Adipocyte (in vitro differentiated cells): ENCODE data around the gene ERICH3.

Experiments used
- DNase-seq: peaks from one replicate; pipeline ENCODE4 v3.0.0-alpha.2; 2015; ENCODE audit warnings: low read depth
- H3K27me3 ChIP-seq: replicated peaks from 2 replicates; pipeline ENCODE4 v1.7.0; 2013; ENCODE audit warnings: mild to moderate bottlenecking, low read length, moderate library complexity; ENCODE audit not compliant: control insufficient read depth, insufficient read depth
- H3K36me3 ChIP-seq: 2 replicates; pipeline ENCODE4 v1.7.0; 2013; ENCODE audit warnings: low read length, mild to moderate bottlenecking, moderate library complexity; ENCODE audit not compliant: control insufficient read depth, insufficient read depth, severe bottlenecking
- H3K4me1 ChIP-seq: 2 replicates; pipeline ENCODE4 v1.7.0; 2013; ENCODE audit warnings: mild to moderate bottlenecking, low read length, moderate library complexity; ENCODE audit not compliant: control insufficient read depth, insufficient read depth
- H3K4me3 ChIP-seq: 2 replicates; pipeline ENCODE4 v1.7.0; 2013; ENCODE audit warnings: mild to moderate bottlenecking, low read length, moderate library complexity
- H3K9ac ChIP-seq: 2 replicates; pipeline ENCODE4 v1.7.0; 2013; ENCODE audit warnings: mild to moderate bottlenecking, low read length, moderate library complexity
- H3K9me3 ChIP-seq: 2 replicates; pipeline ENCODE4 v1.7.0; 2013; ENCODE audit warnings: mild to moderate bottlenecking, low read length, moderate library complexity; ENCODE audit not compliant: control insufficient read depth

Gene ERICH3

DNA sequence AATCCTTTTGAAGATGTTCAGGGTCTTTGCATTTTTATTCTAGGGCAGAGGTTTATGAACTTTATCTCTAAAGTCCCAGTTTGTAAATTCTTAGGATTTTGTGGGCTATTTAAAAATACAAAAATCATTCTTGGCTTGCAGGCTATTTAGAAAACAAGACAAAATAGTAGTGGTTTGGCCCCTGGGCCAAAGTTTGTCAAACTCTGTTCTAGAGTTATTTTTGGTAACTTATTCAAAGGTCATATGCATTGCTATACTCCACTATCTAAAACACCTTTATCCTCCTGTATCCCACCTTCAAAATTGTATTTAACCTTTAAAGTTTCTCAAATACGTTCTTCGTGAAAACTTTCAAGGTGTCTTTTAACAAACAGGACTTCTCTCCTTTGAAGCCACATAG is 85.7 kb downstream of the ERICH3 start:
- Histone ChIP-seq H3K9me3 (no peaks in the 10 kb centered on the region), H3K4me1 (no peaks in the 10 kb centered on the region), H3K9ac (no peak overlapping the region), H3K36me3 (no peaks in the 10 kb centered on the region), H3K27me3 (no peaks in the 10 kb centered on the region), H3K4me3 (no peak overlapping the region)
- no peak for DNase-seq

DNA sequence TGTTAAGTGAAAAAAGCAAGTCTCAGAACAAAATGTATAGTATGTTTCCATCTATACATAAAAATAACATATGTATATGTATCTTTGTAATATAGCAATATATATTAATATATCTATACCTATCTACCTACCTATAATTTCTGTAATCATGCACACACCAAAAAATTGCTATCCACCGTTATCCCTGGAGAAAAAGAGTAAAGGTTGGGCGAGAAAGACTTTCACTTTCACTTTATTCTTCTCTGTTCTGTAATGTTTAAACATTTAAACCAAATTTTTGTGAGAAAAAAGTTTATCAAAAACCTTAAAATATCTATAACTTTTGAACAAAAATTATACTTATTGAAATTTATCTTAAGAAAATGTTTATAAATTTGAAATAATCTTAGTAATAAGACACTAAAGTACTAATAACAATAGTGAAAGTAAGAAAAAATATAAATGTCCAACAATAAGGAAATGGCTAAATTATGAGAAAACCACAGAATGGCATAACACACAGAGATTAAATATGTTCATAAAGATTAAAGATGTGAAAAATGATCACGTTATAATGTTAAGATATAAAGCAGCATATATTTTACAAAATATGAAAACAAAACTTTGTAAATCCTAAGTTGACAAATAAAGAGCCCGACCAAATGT is 87.2 kb downstream of the ERICH3 start:
- Histone ChIP-seq H3K27me3 (no peaks in the 10 kb centered on the region), H3K4me1 (no peaks in the 10 kb centered on the region), H3K4me3 (peak overlapping the region; percentile 33), H3K9me3 (no peaks in the 10 kb centered on the region), H3K9ac (no peak overlapping the region), H3K36me3 (no peaks in the 10 kb centered on the region)
- peak; percentile 3 for DNase-seq

DNA sequence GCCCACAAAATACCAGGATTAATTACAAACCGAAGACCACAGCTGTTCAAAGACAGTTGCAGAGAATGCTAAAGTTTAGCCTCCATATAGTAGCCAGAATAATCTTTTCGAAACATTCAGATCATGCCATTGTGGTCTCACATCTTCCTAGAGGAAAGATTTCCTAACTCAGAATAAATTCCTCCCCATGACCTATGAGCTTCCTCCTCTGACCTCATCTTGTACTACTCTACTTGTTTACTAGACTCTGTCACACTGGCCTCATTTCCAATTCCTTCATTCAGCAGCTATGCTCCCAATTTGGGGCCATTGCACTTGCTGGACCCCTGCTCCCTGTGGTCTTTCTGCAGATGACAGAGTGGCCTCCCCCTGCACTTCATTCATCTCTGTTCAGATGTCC is 89.4 kb downstream of the ERICH3 start:
- no peaks in the 10 kb centered on the region for H3K4me1 ChIP-seq
- H3K36me3 ChIP-seq: no peaks in the 10 kb centered on the region
- no peaks in the 10 kb centered on the region for H3K27me3 ChIP-seq
- H3K9me3 ChIP-seq: no peaks in the 10 kb centered on the region
- no peak overlapping the region for H3K4me3 ChIP-seq
- DNase-seq: peak; percentile 18
- no peak overlapping the region for H3K9ac ChIP-seq

DNA sequence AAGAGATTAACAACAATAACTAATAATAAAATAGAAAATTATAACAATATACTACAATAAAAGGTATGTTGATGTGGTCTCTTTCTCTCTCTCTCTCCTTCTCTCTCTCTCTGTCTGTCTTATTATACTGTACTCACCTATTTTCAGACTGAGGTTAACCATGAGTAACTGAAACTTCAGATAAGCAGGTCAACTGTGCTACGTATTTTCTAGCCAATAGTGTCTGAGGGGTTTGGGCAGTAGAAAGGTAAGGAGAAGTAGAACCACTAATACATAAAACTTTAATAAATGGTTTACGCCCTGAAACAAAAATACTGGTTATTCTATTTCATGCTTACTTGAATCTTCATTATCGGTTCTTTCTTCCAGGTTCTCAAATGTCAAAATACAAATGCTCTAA is 90.2 kb downstream of the ERICH3 start:
- H3K9me3 ChIP-seq: no peaks in the 10 kb centered on the region
- no peak for DNase-seq
- no peaks in the 10 kb centered on the region for H3K27me3 ChIP-seq
- no peak overlapping the region for H3K9ac ChIP-seq
- H3K36me3 ChIP-seq: no peaks in the 10 kb centered on the region
- H3K4me3 ChIP-seq: no peak overlapping the region
- no peaks in the 10 kb centered on the region for H3K4me1 ChIP-seq

DNA sequence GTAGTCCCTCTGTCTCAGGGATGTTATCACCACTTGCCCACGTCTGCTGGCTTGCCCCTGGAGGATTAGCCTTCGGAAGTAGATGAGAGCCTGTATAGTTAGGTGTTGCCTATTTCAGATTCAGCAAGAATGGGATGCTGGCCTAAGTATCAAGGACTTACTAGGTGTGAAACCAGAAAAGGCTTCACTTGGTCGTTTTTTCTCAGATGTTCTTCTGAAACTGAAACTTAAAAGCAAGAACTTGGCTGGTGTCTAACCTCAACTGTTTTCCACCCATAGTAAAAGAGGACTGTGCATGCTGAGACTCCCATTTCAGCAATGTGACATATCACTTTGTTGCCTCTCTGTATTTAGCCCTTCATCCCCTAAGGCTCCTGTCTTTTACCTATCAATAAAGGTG is 94.2 kb downstream of the ERICH3 start:
- Histone ChIP-seq H3K27me3 (no peaks in the 10 kb centered on the region), H3K9me3 (no peaks in the 10 kb centered on the region), H3K9ac (no peak overlapping the region), H3K4me3 (no peak overlapping the region), H3K36me3 (no peaks in the 10 kb centered on the region), H3K4me1 (no peaks in the 10 kb centered on the region)
- no peak for DNase-seq

DNA sequence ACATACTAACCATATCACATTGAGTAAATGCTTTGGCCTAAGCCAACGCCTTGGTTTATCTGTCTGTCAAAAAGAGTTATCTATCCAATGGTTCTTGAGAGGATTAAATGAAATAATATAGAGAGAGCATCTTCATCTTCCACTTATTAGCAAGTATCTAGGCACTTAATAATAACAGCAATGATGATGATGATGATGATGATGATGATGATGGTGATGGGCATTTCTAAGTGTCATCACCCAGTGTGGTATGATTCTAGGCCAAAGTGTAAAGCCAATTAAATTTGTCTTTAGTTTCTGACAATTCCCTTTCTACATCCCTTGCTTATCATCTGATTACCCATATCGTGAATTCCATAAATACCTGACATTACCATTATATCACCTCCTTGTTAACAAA is 95.5 kb downstream of the ERICH3 start:
- no peak for DNase-seq
- Histone ChIP-seq H3K9ac (no peak overlapping the region), H3K9me3 (no peaks in the 10 kb centered on the region), H3K4me1 (no peaks in the 10 kb centered on the region), H3K36me3 (no peaks in the 10 kb centered on the region), H3K27me3 (peaks cover 2% of the 10 kb centered on the region), H3K4me3 (no peak overlapping the region)

DNA sequence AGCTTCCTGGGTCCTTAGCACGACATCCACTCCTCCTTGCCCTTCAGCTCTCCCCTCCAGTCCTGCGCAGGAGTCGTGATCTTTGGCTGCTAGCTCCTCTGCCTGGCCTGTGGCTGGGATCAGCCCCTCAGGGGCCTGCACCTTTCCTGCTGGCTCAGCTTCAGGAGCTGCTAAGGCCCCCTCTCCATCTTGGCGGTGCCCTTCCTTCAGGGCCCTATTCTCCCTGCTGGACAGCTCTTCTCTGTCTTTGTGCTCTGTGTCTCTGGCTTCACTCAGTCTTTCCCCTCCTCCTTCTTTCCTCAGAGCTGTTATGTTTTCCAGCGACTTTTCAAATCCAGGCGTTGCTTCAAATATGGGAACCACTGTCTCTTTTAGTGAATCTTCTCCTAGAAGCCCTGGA is 101.7 kb downstream of the ERICH3 start:
- Histone ChIP-seq H3K4me1 (no peaks in the 10 kb centered on the region), H3K9ac (no peak overlapping the region), H3K27me3 (peaks cover 3% of the 10 kb centered on the region), H3K36me3 (no peaks in the 10 kb centered on the region), H3K9me3 (no peaks in the 10 kb centered on the region), H3K4me3 (no peak overlapping the region)
- no peak for DNase-seq

DNA sequence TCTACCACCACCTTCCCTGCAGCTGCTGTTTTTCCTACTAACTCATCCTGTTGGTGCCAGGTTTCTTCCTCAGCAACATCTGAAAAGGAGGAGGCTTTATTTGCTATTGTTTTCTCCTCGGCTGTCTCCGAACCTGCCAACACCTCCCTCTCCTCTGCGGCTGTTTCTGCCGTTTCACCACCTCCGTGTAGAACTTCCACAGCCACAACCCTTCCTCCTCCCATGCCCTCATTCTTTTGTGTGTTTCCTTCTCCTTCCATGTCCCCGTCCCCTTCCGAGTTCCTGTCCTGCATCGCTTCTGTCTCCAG is 102.1 kb downstream of the ERICH3 start:
- no peaks in the 10 kb centered on the region for H3K9me3 ChIP-seq
- H3K27me3 ChIP-seq: peaks cover 3% of the 10 kb centered on the region
- no peak overlapping the region for H3K4me3 ChIP-seq
- no peak overlapping the region for H3K9ac ChIP-seq
- no peaks in the 10 kb centered on the region for H3K4me1 ChIP-seq
- no peak for DNase-seq
- no peaks in the 10 kb centered on the region for H3K36me3 ChIP-seq

DNA sequence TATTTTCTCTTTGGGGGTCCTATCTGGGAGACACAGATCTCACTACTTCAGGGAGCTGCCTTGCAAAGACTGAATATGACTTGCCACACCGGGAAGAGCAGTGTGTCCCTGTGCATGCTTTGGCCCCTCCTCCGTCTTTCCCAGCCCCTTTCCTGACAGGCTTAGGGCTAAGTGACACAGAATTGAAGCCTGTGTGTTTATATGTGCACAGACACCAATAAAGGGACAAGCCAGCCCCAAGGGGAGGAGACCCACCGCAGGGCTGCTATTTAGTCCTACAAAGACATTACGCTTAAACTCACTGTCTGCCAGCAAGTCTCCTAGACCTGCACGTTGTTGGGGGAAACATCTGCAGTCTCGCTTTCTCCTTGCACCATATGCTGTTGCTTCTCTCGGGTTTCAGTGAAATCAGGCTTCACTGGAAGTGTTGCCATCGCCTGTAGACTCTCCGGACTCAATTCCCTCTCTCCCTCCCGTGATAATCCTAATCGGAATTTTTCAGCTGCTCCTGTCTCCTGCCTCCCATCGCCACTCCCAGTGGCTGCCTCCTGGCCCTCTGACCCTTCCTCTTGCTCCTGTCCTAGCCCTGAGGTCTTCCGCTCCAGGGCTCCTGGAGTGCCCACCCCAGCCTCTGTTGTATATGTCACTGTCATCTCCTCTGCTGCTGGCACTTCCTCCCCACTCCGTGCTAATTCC is 102.6 kb downstream of the ERICH3 start:
- peaks cover 3% of the 10 kb centered on the region for H3K27me3 ChIP-seq
- H3K4me1 ChIP-seq: no peaks in the 10 kb centered on the region
- no peak for DNase-seq
- no peaks in the 10 kb centered on the region for H3K36me3 ChIP-seq
- H3K9ac ChIP-seq: no peak overlapping the region
- no peaks in the 10 kb centered on the region for H3K9me3 ChIP-seq
- no peak overlapping the region for H3K4me3 ChIP-seq

DNA sequence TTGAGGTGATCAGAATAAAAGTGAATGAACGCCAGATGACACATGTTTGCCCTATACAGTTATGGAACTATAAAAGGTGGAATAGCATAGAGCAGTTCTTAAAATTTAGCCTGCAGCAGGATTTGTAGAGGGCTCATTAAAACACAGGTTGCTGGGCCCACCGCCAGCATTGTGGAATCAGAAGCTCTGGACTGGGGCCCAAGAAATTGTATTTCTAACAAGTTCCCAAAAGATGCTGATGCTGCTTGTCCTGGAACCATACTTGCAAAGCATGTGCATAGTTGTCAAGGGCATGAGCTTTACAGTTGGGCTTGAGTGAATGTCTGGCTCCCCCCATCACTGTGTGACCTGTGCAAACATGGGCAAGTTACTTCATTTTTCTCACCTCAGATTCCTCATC is 123.7 kb downstream of the ERICH3 start:
- Histone ChIP-seq H3K9me3 (peaks cover 4% of the 10 kb centered on the region), H3K27me3 (peaks cover 10% of the 10 kb centered on the region), H3K9ac (no peak overlapping the region), H3K36me3 (no peaks in the 10 kb centered on the region), H3K4me1 (no peaks in the 10 kb centered on the region), H3K4me3 (no peak overlapping the region)
- no peak for DNase-seq

DNA sequence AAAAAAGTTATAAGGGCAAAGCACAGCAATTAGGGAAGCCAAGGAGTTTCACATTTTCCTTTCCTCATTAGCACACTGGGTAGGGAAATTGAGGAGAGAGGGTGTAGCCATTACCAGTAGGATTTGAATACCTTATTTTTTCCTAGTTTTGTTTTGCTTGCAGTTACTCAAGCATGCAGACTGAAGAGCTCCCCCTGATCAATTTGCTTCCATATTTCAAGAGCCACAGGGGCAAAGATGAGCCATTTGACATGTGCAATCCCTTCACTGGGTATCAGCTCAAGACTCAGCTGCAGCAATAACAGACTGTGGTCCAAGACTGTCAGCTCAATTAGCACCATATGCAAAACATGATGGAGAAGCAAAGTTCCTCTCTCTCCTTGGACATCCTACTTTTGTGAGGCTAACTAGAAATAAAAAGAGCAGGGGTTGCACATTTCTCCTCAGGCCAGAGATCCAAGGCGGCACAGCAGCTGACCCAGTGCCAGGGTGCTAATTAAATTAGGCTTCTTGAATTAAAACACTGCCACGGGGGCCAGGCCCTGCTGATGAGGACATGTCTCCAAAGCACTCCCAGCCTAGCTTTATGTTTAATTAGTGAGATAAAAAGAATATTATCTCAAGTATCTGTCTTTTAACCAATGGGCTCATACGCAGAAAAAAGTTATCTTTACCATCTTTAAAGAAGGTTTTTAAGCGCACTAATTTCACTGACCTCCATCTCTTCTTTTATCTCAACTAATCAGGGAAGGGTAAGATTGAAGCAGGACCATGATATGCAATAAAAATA is 124.4 kb downstream of the ERICH3 start:
- peaks cover 10% of the 10 kb centered on the region for H3K27me3 ChIP-seq
- no peak overlapping the region for H3K9ac ChIP-seq
- DNase-seq: no peak
- H3K36me3 ChIP-seq: no peaks in the 10 kb centered on the region
- no peaks in the 10 kb centered on the region for H3K4me1 ChIP-seq
- H3K4me3 ChIP-seq: no peak overlapping the region
- peaks cover 8% of the 10 kb centered on the region for H3K9me3 ChIP-seq
